Lower leg skin (tissue), 3 donors: ENCODE measurements around the gene TSPAN32.

ENCODE experiments used
- POLR2A ChIP-seq, 2 donors: fragments of 450-650 bp; IDR thresholded peaks; one replicate each; pipeline ENCODE4 v1.6.1; 2016 to 2017; ENCODE audit warnings: antibody characterized with exemption in 2 of 2, mild to moderate bottlenecking in 1 of 2, moderate library complexity in 1 of 2
- TF ChIP-seq, protein P1 (sequence below), 3 donors: fragments of 450-650 bp; IDR thresholded peaks; one replicate each; pipeline ENCODE4 v1.5.1; 2016; ENCODE audit warnings: antibody characterized with exemption in 3 of 3, mild to moderate bottlenecking in 3 of 3, moderate library complexity in 2 of 3

DNA sequence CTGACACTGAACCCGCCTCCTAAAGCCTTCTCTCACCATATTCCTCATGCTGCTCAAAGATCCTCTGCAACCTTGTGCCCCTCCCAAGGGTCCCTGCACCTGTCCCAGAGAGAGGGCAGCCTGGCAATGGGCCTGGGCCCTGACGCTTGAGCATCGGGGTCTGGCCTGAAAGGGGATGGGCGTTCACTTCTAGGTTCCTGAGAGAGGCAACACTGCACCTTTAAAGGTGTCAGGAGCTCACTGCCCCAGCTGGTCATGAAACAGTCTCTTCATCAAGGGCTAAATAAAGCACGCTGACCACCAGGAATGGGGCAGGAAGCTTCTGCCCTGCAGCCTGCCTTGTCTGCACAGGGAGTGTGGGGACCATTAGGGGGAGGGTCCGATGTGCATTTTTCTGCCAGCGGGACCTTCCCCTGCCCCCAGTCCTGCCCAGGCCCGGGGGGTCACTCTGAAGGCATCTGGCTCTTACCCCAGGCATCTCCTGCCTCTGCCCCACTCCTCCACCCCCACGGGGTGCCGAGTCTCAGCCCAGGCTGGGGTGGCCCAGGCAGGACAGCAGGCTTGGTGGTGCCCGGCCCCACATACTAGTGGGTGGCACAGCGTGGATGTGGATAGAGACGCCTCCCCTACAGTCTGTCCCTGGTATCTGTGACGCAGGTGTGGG is 3.5 kb upstream of the TSPAN32 start:
- TF ChIP-seq, protein P1, sequence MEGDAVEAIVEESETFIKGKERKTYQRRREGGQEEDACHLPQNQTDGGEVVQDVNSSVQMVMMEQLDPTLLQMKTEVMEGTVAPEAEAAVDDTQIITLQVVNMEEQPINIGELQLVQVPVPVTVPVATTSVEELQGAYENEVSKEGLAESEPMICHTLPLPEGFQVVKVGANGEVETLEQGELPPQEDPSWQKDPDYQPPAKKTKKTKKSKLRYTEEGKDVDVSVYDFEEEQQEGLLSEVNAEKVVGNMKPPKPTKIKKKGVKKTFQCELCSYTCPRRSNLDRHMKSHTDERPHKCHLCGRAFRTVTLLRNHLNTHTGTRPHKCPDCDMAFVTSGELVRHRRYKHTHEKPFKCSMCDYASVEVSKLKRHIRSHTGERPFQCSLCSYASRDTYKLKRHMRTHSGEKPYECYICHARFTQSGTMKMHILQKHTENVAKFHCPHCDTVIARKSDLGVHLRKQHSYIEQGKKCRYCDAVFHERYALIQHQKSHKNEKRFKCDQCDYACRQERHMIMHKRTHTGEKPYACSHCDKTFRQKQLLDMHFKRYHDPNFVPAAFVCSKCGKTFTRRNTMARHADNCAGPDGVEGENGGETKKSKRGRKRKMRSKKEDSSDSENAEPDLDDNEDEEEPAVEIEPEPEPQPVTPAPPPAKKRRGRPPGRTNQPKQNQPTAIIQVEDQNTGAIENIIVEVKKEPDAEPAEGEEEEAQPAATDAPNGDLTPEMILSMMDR (IDR thresholded peaks at IDR 0.05): no peak
- no peak for TF ChIP-seq POLR2A (IDR thresholded peaks at IDR 0.05)
